ENCODE results near the gene GALNT8.

DNA sequence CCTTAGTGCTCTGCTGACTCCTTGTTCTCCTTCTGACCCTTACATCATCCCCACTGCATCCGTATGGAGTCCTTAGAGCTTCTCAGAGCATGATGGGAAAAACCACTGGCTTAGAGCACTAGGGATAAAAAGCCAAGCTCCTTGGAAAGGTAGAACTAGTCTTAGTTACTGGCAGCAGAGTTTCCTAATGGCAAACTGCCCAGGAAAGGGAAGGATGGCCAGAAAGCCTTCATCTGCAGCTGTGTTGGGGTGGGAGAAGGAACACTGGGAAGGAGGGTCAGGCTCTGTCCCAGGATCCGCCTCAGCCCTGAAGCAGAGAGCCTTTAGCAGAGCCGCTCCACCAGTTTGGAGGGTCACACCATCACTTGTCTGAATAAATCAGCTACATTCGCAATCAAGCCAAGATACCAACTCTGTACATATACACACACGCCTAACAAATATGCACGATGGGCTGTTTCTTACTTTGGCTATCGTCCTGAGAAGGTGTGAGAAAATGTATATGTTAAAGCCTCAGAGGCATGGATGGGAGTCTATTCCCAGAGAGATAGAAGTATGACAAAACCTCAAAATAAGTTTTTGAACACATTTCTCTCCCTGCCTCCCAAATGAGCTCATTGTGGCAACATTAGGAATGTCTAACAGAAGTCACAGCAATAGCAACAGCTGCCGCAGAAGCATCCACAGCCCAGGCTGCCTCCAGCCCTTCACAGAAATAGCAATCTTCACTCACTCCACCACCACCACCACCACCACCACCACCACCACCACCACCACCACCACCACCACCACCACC is 18.6 kb upstream of the GALNT8 start:
- TF ChIP-seq CTCF (IDR thresholded peaks at IDR 0.05) = no peak
- no peak for TF ChIP-seq POLR2A (IDR thresholded peaks at IDR 0.05)
